ENCODE measurements around the gene SLX9. TPM values are rescaled to one million over a fixed set of nuclear protein-coding genes. Genes with fewer than 3 reads are reported as not detected.

SLX9 gene
- 40.5 to 60.2 TPM (median 55.6 TPM) in 5 replicates for total RNA-seq (2022; extraction: Qiagen RNA extraction; ENCODE audit: low read depth)

GRCh38 chr21:44939532-44940115 lies at the start of gene SLX9:
Gene SLX9, plus strand, starts transcription at chr21:44940029. Its CDS starts 29 bp downstream, at chr21:44940058.

GRCh38 chr21:44920694-44921604 lies 18.9 kb upstream of the SLX9 start, which contains the start of gene ITGB2:
Gene ITGB2, minus strand, starts transcription at chr21:44920899. Its CDS starts 10,117 bp downstream, at chr21:44910782.

Other genes starting within 250 kb of the SLX9 start
- gene KRTAP10-12, start 242.9 kb upstream of the SLX9 start, total RNA-seq (2022; extraction: Qiagen RNA extraction; ENCODE audit: low read depth): not detected in 5 replicates
- 0.04 TPM in 1 of 5 replicates, not detected in the others for gene TSPEAR, start 228.5 kb upstream of the SLX9 start, total RNA-seq (2022; extraction: Qiagen RNA extraction; ENCODE audit: low read depth)
- gene UBE2G2, start 138.2 kb upstream of the SLX9 start, total RNA-seq (2022; extraction: Qiagen RNA extraction; ENCODE audit: low read depth): 27.5 to 44.4 TPM (median 33.4 TPM) in 5 replicates
- 54.2 to 66.2 TPM (median 65.0 TPM) in 5 replicates for gene SUMO3, start 122.0 kb upstream of the SLX9 start, total RNA-seq (2022; extraction: Qiagen RNA extraction; ENCODE audit: low read depth)
- gene PTTG1IP, start 66.3 kb upstream of the SLX9 start, total RNA-seq (2022; extraction: Qiagen RNA extraction; ENCODE audit: low read depth): 88.1 to 104 TPM (median 99.0 TPM) in 5 replicates
- gene ITGB2, start 19.1 kb upstream of the SLX9 start, total RNA-seq (2022; extraction: Qiagen RNA extraction; ENCODE audit: low read depth): 0.66 to 1.3 TPM (median 0.76 TPM) in 5 replicates
- 4.1 to 6.4 TPM (median 4.4 TPM) in 5 replicates for gene ADARB1, start 134.6 kb downstream of the SLX9 start, total RNA-seq (2022; extraction: Qiagen RNA extraction; ENCODE audit: low read depth)